ENCODE measurements around the gene TMBIM1.

TMBIM1 gene

DNA sequence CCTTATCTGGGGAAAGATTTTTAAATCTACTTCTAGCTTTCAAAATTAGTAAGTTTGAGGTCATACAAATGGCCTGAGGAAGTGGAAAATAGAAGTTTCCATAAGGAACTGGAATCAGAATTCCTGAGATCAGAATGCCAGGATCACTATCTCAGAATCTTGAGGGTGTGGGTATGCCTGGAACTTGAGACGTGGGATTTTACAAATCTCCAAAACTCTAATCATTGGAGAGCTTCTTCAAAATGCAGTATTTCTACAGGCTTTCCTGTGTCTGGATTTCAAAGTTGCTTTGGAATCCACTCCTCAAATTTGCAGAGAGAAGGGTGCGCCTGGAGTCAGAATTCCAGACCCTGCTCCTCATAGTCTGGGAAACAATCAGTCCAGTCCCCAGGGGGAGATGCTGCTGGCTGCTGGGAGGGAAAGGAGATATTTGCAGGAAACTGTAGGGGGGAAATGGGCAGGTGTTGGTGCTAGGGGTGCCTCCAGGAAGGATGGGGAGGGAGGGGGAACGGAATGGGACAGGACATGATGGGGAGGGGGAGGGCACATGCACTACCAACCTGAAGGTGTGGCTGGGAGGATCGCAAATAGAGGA, 33.4 kb upstream of the TMBIM1 start:
- TF ChIP-seq, protein P1, sequence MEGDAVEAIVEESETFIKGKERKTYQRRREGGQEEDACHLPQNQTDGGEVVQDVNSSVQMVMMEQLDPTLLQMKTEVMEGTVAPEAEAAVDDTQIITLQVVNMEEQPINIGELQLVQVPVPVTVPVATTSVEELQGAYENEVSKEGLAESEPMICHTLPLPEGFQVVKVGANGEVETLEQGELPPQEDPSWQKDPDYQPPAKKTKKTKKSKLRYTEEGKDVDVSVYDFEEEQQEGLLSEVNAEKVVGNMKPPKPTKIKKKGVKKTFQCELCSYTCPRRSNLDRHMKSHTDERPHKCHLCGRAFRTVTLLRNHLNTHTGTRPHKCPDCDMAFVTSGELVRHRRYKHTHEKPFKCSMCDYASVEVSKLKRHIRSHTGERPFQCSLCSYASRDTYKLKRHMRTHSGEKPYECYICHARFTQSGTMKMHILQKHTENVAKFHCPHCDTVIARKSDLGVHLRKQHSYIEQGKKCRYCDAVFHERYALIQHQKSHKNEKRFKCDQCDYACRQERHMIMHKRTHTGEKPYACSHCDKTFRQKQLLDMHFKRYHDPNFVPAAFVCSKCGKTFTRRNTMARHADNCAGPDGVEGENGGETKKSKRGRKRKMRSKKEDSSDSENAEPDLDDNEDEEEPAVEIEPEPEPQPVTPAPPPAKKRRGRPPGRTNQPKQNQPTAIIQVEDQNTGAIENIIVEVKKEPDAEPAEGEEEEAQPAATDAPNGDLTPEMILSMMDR (IDR thresholded peaks at IDR 0.05; ENCODE audit: low read depth, low read length): no peak

DNA sequence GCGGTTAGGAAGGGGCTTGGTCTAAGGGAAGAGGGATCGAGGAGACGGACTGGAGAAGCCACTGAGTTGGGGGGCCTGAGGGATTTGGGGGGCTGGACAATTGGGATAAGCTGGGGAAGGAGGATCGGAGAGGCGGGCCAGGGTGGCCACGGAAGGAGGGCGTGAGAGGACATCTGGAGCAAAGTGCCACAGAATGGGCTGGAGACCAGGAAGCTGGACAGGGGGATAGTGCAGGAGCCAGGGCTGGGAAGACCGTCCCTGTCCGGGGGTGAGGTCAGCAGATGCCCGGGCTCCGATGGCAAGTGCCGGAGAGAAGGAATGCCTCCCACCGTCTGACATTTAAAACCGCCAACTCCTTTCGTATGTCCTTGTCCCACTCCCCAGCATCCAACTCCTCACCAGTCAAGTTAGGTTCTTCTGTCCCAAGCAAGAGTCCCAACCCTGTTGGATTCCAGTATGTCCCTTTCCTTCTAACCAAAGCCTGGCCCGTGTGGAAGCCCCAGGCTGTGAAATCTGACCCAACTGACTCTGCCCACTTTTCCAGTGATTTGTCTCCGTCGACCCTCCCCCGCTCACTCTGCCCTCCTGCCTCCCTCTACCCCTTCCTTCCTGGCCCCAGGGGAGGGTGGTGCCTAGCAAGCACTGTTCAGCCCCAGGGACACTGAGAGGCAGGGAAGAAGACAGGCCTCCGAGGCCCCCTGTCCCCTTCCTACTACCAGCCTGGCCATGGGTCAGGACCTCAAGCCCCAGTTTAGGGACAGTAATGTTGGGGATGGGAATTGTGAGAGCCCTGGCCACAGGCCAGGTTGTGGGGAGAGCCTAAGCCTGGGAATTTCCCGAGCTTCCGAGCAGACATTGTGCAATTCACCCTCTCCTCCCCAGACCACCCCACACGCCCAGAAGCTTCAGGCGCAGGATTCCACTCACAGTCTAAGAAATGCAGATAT, 31.5 kb upstream of the TMBIM1 start:
- TF ChIP-seq, protein P1 (IDR thresholded peaks at IDR 0.05; ENCODE audit: low read depth, low read length): no peak
- DNase-seq (ENCODE audit: low read depth in 2 of 2): peak; percentile 49 to 83
- peak overlapping the region; percentile 65 to 67 for H3K4me3 ChIP-seq (replicated peaks in 1 of 2; ENCODE audit: low read depth in 2 of 2, low read length in 2 of 2)

More for the DNA sequence above, 33.4 kb upstream of the TMBIM1 start:
- no peak overlapping the region for H3K4me3 ChIP-seq (replicated peaks in 1 of 2; ENCODE audit: low read depth in 2 of 2, low read length in 2 of 2)
- no peak for DNase-seq (ENCODE audit: low read depth in 2 of 2)

DNA sequence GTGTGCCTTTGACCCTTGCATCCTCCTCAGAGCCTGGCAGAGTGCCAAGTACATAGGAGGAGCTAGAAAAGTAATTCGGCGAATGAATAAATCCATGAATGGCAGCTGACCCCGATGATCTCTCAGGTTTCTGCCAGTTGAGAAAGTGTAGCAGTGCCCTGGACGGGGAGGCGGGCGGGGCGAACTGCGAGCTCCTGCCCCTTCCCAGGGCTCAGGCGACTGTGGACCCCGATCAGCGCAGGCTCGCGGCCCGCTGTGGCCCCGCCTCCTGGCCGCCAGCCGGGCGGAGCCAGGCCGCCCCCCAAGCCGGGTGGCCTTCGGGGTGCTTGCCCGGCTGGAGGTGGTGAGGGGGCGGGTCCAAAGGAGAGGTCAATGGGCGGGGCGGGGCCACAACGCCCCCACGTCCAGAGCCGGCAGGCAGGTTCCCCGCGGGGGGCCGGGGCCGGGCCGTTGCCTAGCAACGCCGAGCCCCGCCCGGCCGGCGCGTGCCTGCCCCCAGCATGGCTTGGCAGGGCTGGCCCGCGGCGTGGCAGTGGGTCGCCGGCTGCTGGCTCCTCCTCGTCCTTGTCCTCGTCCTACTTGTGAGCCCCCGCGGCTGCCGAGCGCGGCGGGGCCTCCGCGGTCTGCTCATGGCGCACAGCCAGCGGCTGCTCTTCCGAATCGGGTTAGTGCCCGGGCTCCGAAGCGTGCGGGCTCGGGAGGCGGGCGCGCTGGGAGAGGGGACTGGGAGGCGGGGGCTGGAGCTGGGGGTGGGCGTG, 30.6 kb upstream of the TMBIM1 start:
- DNase-seq (ENCODE audit: low read depth in 2 of 2): peak; percentile 85 to 97
- TF ChIP-seq, protein P1 (IDR thresholded peaks at IDR 0.05; ENCODE audit: low read depth, low read length): no peak
- H3K4me3 ChIP-seq (replicated peaks in 1 of 2; ENCODE audit: low read depth in 2 of 2, low read length in 2 of 2): peak overlapping the region; percentile 65 to 67

DNA sequence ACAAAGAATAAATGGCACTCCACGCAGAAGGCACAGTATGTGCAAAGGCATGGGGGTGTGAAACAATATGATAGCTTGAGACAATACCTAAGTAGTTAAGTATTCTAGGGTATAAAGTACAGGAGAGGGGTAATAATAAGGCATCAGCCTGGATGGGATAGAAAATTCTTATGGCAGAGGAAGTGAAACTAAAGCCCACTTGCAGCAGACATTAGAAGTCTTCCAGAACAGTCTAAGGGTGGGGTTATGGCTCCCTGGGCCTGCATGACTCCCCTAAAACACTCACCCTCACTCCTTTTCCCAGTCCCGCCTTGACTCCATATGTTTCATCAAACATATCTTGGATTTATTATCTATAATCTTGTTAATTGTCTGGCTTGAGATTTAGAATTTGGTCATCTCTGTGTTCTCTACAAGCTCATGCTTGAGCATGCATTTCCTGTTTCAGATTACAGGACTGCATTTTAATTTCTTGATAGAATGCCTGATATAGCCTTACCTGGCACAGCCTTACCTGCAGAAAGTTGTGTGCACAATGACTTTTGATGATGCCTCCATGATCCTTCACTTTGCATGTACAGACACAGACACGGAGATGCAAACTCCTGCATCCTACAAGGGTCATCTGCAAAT, 28.5 kb upstream of the TMBIM1 start:
- TF ChIP-seq, protein P1 (IDR thresholded peaks at IDR 0.05; ENCODE audit: low read depth, low read length): no peak
- H3K4me3 ChIP-seq (replicated peaks in 1 of 2; ENCODE audit: low read depth in 2 of 2, low read length in 2 of 2): no peak overlapping the region
- DNase-seq (ENCODE audit: low read depth in 2 of 2): no peak

DNA sequence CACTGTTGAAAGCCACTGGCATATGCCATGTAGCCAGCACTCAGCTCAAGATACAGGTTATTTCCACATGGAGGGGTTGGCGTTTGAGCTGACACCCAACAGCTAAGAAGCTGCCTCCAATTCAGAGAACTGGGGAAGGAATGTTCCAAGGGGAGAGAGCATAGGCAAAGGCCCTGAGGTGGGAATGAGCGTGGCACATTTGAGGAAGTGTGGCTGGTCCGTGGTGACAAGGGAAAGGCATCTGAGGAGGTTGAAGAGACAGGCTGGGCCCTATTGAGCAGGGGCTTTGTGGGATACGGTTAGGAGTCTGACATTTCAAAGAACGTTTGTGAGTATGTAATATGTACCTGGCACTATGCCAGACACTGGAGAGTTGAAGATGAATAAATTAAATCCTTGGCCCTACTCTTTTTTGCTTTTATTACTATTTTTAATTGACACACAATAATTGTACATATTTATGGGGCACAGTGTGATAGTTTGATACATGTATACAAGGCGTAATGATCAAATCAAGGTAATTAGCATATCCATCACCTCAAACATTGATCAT, 27.6 kb upstream of the TMBIM1 start:
- TF ChIP-seq, protein P1 (IDR thresholded peaks at IDR 0.05; ENCODE audit: low read depth, low read length): no peak
- no peak overlapping the region for H3K4me3 ChIP-seq (replicated peaks in 1 of 2; ENCODE audit: low read depth in 2 of 2, low read length in 2 of 2)
- no peak for DNase-seq (ENCODE audit: low read depth in 2 of 2)

DNA sequence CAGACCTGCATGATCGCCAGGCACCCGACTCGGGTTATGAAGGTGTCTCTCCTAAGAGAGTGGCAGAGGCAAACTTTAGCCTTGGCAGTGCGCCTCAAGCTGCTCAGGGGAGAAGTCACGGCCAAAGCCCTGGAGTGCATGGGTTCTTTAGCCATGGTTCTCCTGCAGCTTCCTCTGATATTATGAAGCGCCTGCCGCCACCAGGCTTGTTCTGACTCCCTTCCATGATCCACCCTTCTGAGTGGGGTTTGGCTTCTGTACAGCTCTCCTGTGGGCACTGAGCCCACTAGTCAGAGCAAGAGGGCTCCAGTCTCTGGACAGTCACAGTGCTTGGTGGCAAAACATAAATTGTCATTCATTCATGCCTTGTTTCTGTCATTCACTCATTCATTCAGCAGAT, 25.9 kb upstream of the TMBIM1 start:
- TF ChIP-seq, protein P1 (IDR thresholded peaks at IDR 0.05; ENCODE audit: low read depth, low read length): no peak
- no peak for DNase-seq (ENCODE audit: low read depth in 2 of 2)
- no peak overlapping the region for H3K4me3 ChIP-seq (replicated peaks in 1 of 2; ENCODE audit: low read depth in 2 of 2, low read length in 2 of 2)

Data from cardiac fibroblast (primary cell).